GM10847 (cell line): ENCODE results near the gene NHLRC4.

Experiments
- POLR2A ChIP-seq: IDR thresholded peaks from 2 replicates; pipeline ENCODE4 v1.6.1; 2011; ENCODE audit not compliant: insufficient read length; ENCODE audit errors: extremely low read depth

Gene NHLRC4

DNA sequence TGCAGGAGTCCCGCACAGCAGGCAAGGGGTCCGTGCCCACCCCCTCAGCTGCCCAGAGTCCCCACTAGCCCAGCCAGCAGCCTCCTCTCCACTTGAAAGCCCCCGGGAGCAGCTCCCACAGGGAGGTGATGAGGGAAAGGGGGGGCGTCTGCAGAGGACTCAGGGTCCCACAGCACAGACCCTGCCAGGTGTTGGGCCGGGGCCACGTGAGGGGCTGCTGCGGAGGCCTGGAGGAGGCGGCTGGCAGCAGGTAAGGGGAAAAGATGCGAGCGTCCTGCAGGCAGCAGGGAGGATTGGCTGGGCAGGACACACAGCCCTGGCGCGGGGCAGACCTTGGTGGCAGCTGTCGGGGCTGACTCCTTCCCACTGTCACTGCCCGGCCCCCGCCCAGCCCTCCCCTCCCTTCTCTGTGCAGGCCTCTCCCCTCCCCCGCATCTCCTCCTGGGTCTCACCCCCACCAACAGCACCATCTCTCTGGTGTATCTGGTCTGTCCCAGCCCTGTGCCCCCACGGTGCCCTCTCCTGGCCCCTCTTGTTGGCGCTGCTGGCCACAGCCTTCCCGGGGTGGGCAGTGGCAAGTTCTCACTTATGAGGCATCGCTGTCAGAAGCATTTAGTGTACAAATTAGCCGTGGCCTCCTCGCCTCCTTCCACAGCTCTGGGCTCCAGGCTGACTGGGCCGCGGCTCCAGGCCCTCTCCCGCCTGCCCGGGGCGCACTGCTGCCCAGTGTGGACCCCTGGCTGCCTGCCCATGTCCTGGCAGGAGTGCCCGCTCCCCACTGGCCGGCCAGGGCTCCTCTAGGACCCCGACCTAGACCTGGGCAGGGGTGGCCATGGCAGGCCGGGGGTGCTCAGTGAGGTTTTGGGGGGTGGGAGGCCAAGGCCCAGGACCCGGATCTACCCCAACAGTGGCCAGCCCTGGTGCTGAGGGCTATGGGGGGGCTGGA is 11.0 kb upstream of the NHLRC4 start:
- TF ChIP-seq POLR2A = no peak

DNA sequence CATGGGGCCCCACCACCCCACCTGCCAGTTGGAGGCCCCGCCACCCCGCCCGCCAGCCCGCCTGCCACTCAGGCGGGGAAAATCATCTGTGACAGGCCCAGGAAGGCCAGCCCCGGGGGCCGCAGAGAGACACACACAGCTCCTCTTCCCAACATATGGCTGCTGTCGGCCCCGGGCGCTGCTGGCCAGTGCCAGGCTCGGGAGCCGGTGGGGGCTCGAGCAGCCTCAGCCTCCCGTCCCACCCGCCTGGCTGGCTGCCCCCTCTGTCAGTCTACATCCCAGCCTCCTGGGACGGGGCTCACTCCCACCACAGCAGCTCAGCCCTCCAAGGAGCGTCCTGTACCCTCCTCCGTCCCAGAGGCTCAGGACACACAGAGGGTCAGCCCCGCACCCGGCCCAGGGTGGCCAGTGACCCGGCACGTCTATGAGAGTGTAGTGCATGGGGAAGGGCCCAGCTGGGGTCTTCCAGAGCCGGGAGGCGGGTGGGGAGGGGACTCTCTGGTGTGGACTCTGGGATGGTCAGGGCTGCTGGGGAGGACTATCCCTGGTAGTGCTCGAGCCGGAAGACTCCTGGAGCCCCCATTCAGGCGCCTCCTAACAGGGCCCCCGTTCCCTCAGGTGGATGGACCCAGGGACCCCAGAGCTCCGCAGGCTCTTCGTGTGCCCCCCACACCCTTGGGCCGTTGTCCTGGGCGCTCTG is 10.2 kb upstream of the NHLRC4 start:
- TF ChIP-seq POLR2A = no peak

GRCh38 chr16:557463-558297 is 9.1 kb upstream of the NHLRC4 start:
- TF ChIP-seq POLR2A = no peak

DNA sequence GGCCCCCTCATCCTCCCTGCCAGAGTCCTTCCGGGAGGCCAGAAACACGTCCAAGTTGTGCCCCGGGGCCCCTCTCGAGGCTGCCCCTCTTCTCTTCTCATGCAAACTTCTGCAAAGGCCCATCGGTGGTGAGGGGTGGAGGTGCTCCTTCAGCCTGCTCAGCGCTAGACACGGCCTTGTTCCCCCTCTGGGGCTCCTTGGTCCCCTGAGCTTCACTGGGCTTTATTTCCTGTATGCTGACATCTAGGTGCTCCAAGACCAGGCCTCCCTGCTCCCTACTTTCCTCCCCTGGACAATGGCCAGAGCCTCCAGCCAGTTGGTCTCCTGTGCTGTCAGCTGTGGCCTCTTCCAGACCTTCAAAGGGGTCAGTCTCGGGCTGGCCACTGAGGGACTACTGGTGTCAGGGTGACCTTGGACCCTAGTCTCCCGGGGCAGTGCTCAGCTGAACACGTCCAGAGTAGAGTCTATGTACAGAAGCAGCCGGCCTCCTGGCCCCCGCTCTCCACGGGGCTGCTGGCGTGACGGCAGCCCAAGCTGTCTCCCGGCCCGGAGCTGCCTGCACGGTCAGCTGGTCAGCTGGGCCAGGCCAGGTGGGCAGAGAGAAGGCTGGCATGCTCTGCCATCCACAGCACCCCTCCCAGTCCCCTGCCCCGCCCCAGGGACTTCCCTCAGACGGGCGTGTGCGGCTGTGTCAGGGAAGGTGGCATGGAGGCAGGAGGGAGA is 8.3 kb upstream of the NHLRC4 start:
- TF ChIP-seq POLR2A = no peak

- no peak for TF ChIP-seq POLR2A
Measured at GRCh38 chr16:559021-559380, 7.8 kb upstream of the NHLRC4 start.

- no peak for TF ChIP-seq POLR2A
Measured at GRCh38 chr16:559411-560203, 7.2 kb upstream of the NHLRC4 start.

- no peak for TF ChIP-seq POLR2A
Measured at GRCh38 chr16:560204-560700, 6.6 kb upstream of the NHLRC4 start, which contains the start of gene PRR35. Gene PRR35, plus strand, starts transcription at chr16:560394. Its CDS starts 2,901 bp downstream, at chr16:563295.

DNA sequence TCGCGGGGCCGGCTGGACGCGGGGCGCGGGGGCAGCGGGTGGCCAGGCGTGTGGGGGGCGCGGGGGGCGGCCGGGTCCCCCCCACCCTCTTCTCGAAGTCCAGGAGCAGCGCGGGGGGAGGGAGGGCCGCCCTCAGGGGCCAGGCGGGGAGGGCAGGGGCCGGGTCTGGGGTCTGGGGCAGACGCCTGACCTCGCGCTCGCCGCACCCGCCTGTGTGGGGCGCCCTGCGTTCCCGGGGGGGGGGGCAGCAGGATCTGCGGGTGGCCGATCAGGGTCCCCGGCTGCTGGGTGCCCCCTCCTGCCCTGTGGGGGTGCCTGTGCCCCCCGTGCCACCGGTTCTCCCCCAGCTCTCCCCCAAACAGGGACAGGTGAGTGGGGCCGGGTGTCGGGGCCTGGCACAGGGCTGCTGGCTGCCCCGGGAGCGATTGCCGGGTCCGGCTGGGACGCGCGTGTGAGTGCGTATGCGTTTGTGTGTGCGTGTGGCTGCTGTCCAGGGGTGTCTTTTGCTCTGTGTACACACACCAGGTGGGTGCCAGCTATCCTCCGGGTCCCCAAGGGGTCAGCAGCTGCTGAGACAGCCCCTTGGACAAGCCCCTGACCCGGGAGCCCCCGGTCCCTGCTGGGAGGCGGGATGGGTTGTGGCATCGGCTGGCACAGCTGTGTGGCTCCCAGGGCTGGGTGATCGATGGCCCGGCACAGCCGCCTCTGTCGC is 5.9 kb upstream of the NHLRC4 start:
- no peak for TF ChIP-seq POLR2A

GRCh38 chr16:561413-561794 is 5.4 kb upstream of the NHLRC4 start:
- TF ChIP-seq POLR2A = no peak

- TF ChIP-seq POLR2A = no peak
Measured at GRCh38 chr16:561957-562938, 4.6 kb upstream of the NHLRC4 start.

DNA sequence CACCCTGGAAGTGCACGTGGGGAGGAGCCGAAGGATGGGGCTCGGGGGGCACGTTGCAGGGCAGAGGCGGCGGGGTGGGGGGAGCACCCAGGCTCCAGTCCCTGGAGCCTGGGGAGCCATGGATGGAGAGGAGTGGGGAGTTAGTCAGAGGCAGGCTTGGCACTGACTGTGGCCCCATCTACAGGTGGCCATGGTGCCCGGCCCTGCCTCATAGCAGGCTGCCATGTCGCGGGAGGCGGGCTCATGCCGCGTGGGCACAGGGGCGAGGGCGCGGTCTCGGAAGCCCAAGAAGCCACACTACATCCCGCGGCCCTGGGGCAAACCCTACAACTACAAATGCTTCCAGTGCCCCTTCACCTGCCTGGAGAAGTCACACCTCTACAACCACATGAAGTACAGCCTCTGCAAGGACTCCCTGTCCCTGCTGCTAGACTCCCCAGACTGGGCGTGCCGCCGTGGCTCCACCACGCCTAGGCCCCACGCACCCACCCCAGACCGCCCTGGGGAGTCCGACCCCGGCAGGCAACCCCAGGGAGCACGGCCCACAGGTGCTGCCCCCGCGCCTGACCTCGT is 3.6 kb upstream of the NHLRC4 start:
- TF ChIP-seq POLR2A = no peak
